Loucy (cell line): ENCODE measurements around the gene CMC2.

Experiments
- H2AFZ ChIP-seq: fragments of 200-600 bp; sonication (generic); 2 replicates; pipeline ENCODE4 v1.6.0; 2016; ENCODE audit warnings: antibody characterized with exemption, mild to moderate bottlenecking, low read length, moderate library complexity
- H3F3A ChIP-seq: fragments of 200-600 bp; 2 replicates; pipeline ENCODE4 v1.6.0; 2016; ENCODE audit warnings: antibody characterized with exemption, low read depth, mild to moderate bottlenecking
- H3K27me3 ChIP-seq: fragments of 200-600 bp; sonication (generic); 2 replicates; pipeline ENCODE4 v1.6.1; 2014; ENCODE audit warnings: low read length, mild to moderate bottlenecking; ENCODE audit not compliant: insufficient read depth, poor library complexity, severe bottlenecking
- H3K36me3 ChIP-seq: fragments of 200-600 bp; sonication (generic); 2 replicates; pipeline ENCODE4 v1.6.1; 2016; ENCODE audit warnings: low read length; ENCODE audit not compliant: insufficient read depth
- H3K4me1 ChIP-seq: fragments of 200-600 bp; sonication (generic); 2 replicates; pipeline ENCODE4 v1.5.1; 2014; ENCODE audit warnings: low read length, mild to moderate bottlenecking; ENCODE audit not compliant: insufficient read depth, poor library complexity, severe bottlenecking
- H3K4me2 ChIP-seq: fragments of 200-600 bp; sonication (generic); 2 replicates; pipeline ENCODE4 v1.6.0; 2014; ENCODE audit warnings: antibody characterized with exemption, low read length, low read depth, mild to moderate bottlenecking; ENCODE audit not compliant: poor library complexity, severe bottlenecking
- H3K4me3 ChIP-seq: fragments of 200-600 bp; sonication (generic); 2 replicates; pipeline ENCODE4 v1.5.1; 2014; ENCODE audit warnings: low read length, mild to moderate bottlenecking, mixed read lengths; ENCODE audit not compliant: poor library complexity, severe bottlenecking
- H3K79me2 ChIP-seq: fragments of 200-600 bp; sonication (generic); 2 replicates; pipeline ENCODE4 v1.6.1; 2014; ENCODE audit warnings: low read length; ENCODE audit not compliant: insufficient read depth
- H3K9ac ChIP-seq: fragments of 200-600 bp; sonication (generic); 2 replicates; pipeline ENCODE4 v1.6.0; 2014; ENCODE audit warnings: mild to moderate bottlenecking, low read depth, low read length, moderate library complexity; ENCODE audit not compliant: poor library complexity, severe bottlenecking
- H3K9me2 ChIP-seq: fragments of 200-600 bp; sonication (generic); replicated peaks from 2 replicates; pipeline ENCODE4 v1.6.1; 2016; ENCODE audit warnings: low read depth, low read length, mixed read lengths
- H3K9me3 ChIP-seq: fragments of 200-600 bp; sonication (generic); 2 replicates; pipeline ENCODE4 v1.6.1; 2014; ENCODE audit warnings: mild to moderate bottlenecking, antibody characterized with exemption, low read length, low read depth; ENCODE audit not compliant: insufficient read depth
- H4K20me1 ChIP-seq: fragments of 200-600 bp; sonication (generic); 2 replicates; pipeline ENCODE4 v1.6.0; 2014; ENCODE audit warnings: antibody characterized with exemption, low read length, mild to moderate bottlenecking; ENCODE audit not compliant: insufficient read depth, poor library complexity, severe bottlenecking
- EZH2phosphoT487 ChIP-seq: fragments of 200-600 bp; IDR thresholded peaks from 2 replicates; pipeline ENCODE4 v1.6.1; 2018; ENCODE audit warnings: antibody characterized with exemption, mild to moderate bottlenecking, moderate library complexity, borderline replicate concordance
- TF ChIP-seq, protein P1 (sequence below): fragments of 200-600 bp; sonication (generic); conservative IDR thresholded peaks from 2 replicates; pipeline ENCODE4 v1.5.1; 2014; ENCODE audit warnings: mild to moderate bottlenecking, antibody characterized with exemption, low read length

CMC2 gene

GRCh38 chr16:80946481-80946880 lies 60.2 kb downstream of the CMC2 start:
- Histone ChIP-seq H3K9me2 (no peaks in the 10 kb centered on the region), H3F3A (no peaks in the 10 kb centered on the region), H3K4me1 (no peaks in the 10 kb centered on the region), H3K4me2 (no peak overlapping the region), H3K9ac (no peak overlapping the region), H3K9me3 (no peaks in the 10 kb centered on the region), H2AFZ (no peak overlapping the region), H3K79me2 (no peaks in the 10 kb centered on the region), H4K20me1 (no peaks in the 10 kb centered on the region), H3K27me3 (no peaks in the 10 kb centered on the region), H3K36me3 (no peaks in the 10 kb centered on the region), H3K4me3 (no peak overlapping the region)
- TF ChIP-seq EZH2phosphoT487, result no peak
- TF ChIP-seq, protein P1, sequence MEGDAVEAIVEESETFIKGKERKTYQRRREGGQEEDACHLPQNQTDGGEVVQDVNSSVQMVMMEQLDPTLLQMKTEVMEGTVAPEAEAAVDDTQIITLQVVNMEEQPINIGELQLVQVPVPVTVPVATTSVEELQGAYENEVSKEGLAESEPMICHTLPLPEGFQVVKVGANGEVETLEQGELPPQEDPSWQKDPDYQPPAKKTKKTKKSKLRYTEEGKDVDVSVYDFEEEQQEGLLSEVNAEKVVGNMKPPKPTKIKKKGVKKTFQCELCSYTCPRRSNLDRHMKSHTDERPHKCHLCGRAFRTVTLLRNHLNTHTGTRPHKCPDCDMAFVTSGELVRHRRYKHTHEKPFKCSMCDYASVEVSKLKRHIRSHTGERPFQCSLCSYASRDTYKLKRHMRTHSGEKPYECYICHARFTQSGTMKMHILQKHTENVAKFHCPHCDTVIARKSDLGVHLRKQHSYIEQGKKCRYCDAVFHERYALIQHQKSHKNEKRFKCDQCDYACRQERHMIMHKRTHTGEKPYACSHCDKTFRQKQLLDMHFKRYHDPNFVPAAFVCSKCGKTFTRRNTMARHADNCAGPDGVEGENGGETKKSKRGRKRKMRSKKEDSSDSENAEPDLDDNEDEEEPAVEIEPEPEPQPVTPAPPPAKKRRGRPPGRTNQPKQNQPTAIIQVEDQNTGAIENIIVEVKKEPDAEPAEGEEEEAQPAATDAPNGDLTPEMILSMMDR, result no peak

- Histone ChIP-seq H3K79me2 (no peaks in the 10 kb centered on the region), H3K9me3 (no peaks in the 10 kb centered on the region), H3K4me3 (no peak overlapping the region), H3K9ac (no peak overlapping the region), H3K36me3 (no peaks in the 10 kb centered on the region), H3K9me2 (no peaks in the 10 kb centered on the region), H3K27me3 (no peaks in the 10 kb centered on the region), H3F3A (no peaks in the 10 kb centered on the region), H4K20me1 (no peaks in the 10 kb centered on the region), H2AFZ (no peak overlapping the region), H3K4me1 (no peaks in the 10 kb centered on the region), H3K4me2 (no peak overlapping the region)
- TF ChIP-seq, protein P1, result no peak
- no peak for TF ChIP-seq EZH2phosphoT487
Observed at GRCh38 chr16:80940069-80940856, 66.4 kb downstream of the CMC2 start.

DNA sequence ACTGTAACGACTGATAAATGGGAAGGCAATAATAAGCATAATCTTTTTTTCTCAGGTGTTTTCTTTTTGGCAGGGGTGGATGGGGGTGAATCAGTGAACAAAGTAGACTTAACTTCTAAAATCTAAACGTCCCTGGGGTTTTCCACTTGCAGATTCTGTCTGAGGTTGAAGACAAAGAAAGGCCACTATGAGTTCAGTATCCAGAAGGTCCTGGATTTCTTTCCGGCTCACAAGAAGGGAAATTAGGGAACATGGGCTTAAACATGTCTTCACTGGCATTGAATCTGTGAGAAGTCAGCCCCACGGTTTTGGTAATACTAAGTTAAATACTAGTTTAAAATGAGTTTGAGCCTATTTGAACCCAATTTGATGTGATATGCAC lies 67.8 kb downstream of the CMC2 start:
- Histone ChIP-seq H3K4me3 (no peak overlapping the region), H3K9me3 (no peaks in the 10 kb centered on the region), H4K20me1 (no peaks in the 10 kb centered on the region), H2AFZ (no peak overlapping the region), H3F3A (no peaks in the 10 kb centered on the region), H3K27me3 (no peaks in the 10 kb centered on the region), H3K4me1 (no peaks in the 10 kb centered on the region), H3K36me3 (no peaks in the 10 kb centered on the region), H3K9me2 (no peaks in the 10 kb centered on the region), H3K9ac (no peak overlapping the region), H3K4me2 (no peak overlapping the region), H3K79me2 (no peaks in the 10 kb centered on the region)
- TF ChIP-seq EZH2phosphoT487, result no peak
- TF ChIP-seq, protein P1, result no peak
